ENCODE data around the gene HECW1.
A peak's percentile ranks its signal among the peaks of the same experiment; 100 is the strongest.

Gene HECW1

DNA sequence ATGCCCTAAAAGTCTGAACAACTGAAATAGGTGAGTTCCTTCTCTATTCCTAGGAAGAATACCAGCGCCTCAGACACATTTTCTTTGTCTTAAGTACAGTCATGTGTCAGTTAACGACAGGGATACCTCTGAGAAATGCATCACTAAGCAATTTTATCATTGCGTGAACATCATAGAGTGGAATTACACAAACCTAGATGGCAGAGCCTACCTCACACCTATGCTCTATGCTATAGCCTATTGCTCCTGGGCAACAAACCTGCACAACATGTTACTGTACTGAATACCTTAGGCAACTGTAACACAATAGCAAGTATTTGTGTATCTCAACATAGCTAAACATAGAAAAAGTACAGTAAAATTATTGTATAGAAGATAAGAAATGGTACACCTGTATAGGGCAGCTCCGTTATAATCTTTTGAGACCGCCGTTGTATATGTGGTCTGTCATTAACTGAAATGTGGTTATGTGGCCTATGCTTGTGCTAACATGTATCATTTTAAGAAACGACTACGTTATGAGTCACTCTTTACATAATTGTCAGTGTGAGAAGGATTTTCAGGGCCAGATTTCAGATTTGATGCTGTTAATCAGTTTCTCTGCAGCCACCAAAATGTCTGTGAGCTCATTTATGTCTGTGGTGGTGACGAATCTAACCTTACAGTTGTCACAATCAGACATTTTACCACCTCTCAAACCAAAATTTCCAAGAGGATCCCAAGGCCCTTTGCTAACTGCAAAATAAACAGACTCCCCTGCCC is 404.3 kb downstream of the HECW1 start:
- no peak for DNase-seq

DNA sequence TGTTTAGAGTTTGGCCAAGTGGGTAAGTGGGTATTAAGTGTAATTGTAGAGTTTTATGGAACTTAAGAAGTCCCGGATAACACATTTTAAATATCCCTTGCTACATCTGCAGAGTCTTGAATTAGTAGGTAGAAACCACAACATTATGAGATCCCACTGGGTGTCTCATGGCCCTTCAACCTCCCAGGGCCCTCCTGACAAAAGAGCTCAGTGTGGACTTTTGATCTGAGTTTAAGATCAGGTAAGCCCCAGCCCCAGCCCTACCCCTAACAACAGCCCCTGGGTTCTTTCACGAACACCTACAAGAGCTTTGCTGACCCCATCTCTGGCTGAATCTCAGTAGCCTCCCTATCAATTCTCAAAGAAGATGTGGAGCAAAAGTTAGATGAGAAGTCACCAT is 405.0 kb downstream of the HECW1 start:
- no peak for DNase-seq

DNA sequence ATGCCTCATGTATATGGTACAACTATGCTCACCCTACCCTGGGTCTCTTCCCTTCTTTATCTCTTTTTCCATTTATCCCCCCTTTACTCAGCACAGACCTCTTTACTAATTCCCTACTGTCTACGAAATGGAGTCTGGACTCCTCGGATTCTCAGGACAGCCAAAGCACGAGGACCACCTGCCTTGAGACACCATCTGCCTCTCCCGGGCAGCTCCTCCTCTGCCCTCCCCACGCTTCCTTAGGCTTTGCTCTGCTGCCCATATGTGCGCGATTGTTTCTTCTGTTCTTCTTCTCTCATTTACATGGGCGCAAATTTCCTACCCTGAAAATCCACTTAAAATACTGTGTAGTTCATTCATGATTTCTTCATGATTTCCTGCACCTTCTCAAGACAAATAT is 407.8 kb downstream of the HECW1 start:
- DNase-seq = no peak

DNA sequence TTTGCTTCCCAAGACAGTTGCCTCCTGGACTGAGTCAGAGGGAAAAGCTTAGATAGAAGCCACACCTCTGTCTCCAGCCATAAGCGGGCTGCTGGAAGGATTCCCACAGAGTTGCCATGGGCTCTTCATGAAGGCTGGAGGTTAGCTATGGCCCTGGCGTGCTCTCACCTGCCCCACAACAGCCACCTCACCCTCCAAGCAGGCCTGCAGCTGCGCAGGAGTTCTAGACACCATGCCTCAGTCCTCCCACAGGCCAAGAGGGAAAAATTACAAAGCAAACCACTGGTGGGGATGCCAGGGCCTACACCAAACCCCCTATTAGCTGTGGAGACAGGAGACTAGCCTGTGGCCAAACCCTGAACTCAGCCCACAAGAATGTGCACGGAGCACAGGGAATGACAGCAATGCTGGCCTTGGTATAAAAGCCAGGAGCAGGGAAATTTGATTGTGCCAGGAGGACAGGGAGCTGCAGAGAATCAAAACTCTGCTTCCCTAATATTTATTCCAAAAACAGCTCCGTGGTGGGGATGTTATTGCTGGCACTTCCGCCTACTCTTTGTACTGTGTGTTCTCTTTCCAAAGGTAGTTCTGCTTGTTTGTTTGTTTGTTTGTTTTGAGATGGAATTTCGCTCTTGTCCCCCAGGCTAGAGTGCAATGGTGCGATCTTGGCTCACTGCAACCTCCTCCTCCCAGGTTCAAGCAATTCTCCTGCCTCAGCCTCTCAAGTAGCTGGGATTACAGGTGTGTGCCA is 410.1 kb downstream of the HECW1 start:
- no peak for DNase-seq

DNA sequence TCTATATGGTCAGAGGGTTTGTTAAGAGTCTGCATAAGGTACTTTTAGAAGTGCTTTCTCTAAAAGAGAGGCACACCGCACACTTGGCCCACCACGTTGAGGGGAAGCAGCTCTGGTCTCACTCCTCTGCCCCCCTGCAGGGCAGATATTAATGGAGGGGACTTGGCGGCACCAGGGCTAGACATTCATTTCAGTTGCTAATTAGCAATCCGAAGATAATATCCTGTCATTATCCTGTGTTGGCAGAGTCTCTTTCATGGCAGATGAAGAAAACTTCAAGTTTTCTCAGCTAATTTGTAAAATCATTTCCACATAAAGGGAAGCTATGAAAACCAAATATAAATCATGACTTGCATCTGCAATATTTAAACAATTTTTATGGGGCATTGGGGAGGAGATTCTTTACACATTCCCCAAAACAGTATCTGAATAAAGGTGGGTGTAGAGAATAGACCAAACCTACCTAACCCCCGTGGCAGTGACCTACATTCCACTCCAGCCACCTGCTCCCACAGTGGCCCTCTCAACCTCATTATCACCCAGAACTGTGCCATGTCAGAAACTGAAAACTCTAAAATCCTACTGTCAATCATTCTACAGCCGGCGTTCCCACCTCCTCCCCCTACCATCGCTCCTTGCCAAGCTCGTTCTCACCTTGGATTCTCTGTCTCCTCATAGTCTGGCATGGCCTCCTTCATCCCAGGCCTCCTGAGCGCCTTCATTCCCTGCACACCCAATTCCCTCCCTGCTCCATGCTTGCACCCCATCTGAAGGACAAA is 416.3 kb downstream of the HECW1 start:
- no peak for DNase-seq

DNA sequence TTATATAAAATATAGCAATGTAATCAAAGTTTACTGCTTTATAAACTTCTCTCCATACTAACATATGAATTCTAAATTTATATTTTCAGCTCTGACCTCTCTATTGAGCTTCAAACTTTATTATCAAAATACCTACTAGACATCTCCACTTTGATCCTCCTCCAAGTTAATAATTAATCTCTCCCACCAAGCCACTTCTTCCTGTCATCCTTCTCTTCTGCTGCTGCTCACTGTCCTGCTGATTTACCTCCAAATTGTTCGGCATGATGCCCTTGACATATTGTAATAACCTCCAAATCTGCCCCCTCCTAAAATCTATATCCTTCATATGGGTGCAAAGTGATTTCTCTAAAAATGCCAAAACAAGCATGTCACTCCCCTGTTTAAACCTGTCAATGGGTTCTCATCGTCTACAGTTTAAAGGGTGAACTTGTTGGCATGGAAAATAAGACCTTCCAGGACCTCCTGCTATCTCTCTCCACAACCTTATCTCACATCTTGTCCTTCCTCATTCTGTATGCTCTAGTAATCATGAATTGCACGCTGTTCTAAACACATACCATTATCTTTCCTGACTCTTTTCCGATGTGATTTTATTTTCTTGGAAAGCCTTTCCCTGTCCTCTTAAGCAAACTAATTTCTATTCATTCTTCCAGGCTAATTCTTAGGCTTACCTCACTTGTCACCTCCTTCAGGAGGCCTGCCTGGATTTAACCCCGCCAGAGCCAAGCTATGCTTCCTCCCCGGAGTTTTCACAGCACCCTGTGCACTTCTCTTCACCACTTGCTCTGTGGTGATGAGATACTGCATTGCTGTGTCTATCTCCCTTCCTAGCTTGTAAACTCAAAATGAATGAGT is 418.3 kb downstream of the HECW1 start:
- DNase-seq = no peak

DNA sequence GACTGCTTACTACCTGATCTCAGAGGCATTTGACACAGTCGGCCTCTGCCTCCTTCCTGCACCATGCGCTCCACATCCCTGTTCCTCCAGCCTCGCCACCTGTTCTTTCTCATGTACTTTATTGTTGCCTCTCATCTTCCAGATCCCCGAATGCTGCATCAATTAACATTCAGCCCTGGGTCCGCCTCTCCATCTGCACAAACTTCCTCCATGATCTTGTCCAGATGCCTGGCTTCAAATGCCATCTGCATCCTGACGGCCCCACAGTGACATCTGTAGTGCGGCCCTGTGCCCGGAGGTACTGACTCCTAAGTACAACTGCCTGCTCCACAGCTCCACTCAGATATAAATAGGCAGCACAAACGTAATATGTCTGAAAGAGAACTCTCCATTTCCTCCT is 419.3 kb downstream of the HECW1 start:
- no peak for DNase-seq

DNA sequence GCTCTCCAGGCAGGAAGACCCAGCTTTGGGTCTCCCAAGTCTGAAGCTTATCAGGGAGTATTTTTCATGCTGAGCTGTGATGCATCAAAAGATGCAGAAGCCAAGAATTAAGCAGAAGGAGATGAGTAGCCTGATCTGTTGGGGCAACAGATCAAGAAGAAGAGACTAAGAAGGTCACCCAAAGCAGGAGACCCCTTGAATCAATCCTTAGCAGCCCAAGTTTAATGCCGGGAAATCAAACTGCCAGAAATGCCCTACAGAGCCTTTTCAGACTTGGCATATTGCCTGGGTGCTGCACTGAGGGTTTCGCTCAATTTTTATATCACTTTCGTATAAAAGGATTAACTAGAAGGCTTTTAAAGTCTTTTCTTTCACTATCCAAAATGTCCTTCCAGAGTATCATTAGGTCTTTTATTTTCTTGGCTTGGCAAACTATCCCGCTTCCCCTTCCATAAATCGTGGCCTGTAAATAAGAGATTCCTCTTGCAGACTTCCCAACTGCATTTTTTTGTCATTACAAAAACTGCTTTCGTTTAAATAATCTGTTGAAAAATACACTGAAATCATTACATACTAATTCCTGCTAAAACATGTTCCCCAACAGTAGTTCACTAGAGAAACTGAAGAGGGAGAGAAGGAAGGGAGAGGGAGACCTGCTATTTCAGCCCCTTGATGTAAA is 421.5 kb downstream of the HECW1 start:
- no peak for DNase-seq

DNA sequence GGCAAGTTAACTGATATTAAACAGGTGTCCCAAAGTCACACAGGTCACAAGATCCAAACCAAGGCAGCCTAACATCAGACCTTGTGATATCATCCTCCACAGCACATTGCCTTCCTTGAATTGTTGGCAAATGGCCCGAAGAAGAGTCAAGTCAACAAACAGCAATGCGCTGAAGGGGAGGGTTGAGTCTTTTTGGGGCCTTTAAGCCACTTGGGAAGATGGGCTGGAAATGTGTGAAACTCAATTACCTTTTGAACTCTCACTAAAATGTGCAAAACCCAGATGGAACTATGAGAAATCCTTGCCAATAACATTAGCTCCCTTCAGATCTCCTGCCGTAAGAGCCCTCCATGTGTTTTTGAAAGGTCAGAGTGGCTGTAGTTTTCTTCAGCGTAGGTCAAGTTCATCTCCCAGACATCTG is 422.6 kb downstream of the HECW1 start:
- no peak for DNase-seq

DNA sequence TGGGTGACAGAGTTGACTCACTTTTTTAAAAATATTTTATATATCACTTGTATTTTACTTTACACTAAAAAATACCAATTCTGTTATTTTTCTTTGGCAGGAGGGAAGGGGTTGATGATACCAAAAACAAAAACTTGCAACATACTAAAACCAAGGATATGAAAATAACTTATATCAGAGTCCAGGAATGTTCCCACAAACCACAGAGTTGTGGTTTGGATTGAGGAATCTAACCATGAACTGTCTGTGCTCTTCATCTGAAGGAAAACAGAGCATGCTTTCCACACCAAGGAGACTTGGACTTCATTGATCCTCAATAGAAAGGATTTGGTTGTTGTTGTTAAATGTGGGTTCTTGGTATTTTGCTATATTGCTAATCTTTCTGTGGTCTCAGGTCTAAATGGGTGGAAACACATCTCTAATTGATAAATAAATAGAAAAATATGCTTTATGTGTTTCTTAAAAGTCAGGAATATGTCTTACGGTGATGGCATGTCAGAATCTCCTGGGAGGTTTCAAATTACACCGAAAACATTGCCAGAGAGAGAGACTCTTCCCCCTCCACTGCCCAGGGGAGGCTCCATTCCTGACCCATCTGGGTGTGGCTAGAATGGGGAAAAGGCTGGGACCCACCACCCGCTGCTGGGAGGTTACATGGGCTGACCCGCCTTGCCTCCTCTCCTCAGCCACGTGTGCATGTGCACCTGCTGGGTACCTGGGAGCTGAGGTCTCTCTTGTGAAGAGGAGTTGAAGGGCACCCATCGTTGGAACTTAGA is 423.6 kb downstream of the HECW1 start:
- DNase-seq = no peak

DNA sequence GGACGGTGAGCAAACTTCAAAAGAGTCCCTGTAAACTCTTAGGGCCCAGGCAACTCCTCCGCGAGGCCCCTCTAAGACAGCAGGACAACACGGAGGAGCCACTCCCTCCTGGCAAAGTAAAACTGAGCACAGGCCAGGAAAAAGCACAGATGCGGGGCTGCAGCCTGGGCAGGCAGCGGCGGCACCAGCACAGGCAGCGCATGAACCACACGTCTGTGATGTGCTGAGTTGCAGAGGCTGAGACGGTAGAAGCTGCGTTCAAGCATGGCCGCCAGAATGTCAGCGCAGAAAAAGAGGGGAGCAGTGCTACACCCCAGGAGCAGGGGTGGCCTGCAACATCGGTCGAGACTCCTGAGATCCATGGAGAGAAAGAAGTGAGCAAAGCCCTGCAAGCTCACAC is 424.3 kb downstream of the HECW1 start:
- DNase-seq = no peak

DNA sequence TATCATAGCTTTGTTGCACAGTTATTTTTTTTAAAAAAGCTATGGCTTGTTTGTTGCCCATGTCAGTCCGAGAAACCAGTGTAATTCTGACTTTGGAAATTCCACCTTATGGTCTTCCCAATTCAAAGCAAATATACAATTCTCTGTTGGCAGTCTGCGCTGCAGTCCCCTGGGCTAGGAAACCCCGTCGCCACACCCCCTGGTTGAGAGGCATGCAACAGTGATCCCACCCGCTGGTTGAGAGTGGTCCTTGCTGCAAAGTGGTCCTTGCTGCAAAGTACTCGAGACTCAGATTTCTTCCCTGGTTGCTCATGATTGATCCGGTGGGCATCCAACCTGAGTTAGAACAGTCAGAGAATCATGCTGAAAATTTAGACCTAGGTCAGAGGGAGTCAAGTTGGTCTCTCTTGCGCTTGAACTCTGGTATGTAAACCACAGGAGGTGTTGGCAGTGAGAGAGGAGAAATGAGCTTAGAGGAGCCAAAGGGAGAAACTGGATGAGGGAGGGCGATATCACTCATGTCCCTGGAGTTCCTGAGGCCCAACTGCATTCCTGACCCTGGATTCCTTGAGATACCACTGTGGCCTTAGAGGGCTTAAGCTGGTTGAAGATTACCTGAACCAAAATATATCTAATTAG is 425.4 kb downstream of the HECW1 start:
- no peak for DNase-seq

DNA sequence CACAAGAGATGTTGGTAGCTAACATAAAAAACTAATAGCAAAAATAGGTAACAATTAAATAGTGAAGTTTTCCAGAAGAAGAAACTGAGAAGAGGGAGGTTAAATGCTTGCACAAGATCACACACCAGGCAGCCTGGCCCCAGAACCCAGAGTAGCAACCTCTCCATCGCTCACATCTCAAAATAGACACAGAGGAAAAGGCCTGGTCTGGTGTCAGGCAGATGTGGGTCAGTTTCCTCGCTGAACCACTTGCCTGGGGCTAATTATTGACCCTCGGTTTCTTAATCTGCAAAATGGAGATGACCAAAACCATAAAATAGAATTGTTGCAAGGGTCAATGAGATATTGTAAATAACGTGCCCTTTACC is 425.9 kb downstream of the HECW1 start:
- no peak for DNase-seq

DNA sequence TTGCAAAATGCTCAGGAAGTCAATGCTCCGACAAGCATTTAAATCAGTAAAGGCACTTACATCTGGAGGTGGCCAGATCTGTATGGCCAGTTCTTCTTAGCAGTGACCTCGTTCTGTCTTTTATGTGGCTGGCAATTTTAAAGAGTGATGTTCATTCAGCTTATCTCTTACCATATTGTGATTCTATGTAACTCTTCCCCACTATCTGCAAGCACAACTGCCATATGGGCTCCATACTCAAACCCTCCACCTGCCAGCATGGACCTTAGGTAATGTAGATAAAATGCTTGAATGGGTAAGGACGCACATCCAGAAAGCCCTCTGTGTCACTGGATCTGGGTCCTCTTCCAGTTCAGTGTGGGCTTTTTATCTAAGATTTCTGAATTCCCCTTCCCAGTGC is 428.0 kb downstream of the HECW1 start:
- no peak for DNase-seq

DNA sequence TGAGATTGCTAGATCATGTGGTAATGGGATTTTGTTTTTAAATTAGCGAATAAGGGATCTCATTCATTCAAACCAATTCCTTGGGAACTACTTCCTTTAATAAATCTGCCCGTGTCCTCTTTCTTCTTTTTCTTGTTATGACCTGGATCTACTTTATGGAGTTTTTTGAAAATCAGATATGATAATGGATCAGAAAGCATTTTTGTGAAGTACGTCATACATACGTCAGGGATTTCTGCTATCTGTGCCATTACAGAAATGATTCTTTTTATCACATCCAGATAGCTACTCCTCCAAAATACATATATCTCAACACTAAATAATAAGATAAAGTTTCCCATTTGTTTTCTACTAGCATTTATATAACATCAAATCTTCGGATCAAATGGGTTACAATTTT is 430.3 kb downstream of the HECW1 start:
- DNase-seq = no peak

DNA sequence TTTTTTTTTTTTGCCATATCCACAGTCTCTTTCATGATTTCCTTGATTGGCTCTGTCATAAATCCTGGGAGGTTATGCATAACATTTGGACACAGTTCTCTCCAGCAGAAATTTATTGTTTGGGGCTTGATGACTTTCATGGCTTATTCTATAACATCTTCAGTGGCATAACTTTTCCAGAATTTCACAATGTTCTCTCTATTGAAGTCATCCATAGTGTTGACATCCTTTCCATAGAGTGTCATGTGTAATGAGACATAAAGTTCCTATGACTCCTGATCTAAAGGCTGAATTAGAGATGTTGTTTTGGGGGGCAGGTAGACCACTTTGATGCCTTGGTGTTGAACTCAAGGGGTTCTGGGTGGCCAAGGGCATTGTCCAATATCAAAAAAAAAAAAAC is 433.8 kb downstream of the HECW1 start:
- DNase-seq = no peak

DNA sequence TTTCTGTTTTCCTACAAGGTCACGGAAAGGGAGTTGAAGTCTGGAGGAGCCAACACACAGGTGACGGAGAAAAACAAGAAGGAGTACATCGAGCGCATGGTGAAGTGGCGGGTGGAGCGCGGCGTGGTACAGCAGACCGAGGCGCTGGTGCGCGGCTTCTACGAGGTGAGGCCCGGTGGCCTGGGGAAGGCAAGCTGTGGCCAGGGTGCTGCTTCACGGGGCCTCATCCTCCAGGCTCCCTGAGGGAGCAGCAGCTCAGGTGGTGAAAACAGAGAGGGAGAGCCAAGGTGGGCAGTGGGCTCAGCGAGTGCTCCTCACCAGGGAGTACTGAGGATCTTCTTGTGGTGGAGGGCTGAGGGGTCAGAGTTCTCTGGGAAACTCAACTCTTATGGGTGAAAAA is 438.0 kb downstream of the HECW1 start:
- DNase-seq = no peak

DNA sequence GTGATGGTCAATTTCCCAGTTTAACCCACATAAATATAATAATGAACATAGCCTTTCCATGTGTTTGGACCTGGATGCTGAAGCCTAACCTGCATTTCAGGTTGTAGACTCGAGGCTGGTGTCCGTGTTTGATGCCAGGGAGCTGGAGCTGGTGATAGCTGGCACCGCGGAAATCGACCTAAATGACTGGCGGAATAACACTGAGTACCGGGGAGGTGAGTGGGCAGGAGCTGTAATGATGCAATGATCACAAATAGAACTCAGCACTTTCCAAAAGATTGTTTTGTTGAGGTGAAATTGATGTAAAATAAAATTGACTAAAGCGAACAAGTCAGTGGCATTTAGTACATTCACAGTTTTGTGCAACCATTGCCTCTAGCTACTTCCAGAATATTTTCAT is 439.7 kb downstream of the HECW1 start:
- DNase-seq = no peak

DNA sequence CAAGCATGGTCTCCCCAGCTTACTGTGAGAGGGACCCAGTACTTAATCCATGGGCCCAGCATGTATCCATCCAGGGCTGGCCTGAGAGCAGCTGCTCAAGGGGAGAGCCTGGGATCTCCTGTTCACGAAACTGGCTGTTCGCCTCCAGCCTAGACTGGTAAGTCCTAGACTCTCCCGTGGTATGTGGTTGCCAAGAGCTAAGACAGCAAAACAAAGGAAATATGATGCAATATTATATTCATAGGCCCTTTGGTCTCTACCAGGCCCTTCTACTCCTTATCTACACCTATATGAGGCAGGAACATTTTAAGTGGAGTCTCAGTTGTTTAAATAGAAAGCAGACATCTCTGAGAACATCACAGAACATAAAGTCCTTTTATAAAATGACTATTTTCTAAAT is 441.6 kb downstream of the HECW1 start:
- DNase-seq = no peak

DNA sequence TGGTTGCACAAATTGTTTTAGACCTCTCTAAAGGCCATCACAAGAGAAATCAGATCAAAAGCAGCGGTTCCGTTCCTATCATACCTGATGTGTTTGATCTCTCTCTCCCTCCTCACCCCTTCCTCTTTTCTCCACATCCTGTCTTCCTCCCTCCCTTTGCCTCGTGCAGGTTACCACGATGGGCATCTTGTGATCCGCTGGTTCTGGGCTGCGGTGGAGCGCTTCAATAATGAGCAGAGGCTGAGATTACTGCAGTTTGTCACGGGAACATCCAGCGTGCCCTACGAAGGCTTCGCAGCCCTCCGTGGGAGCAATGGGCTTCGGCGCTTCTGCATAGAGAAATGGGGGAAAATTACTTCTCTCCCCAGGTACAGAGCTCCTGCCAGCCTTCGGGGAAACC is 442.0 kb downstream of the HECW1 start:
- peak in 1 of 2 donors; percentile 2 for DNase-seq

All from CD4-positive, alpha-beta T cell treated with Interferon alpha-2 for 1 hour (primary cell).